ENCODE data around the gene MTMR12. TPM values are rescaled to one million over a fixed set of nuclear protein-coding genes. Genes with fewer than 3 reads are reported as not detected.

MTMR12 gene
- total RNA-seq, 2 donors from 2014 or later = 22.1 to 23.5 TPM

- Mint-ChIP-seq H3K4me3 (no peak overlapping the region), H3K27me3 (ENCODE audit: low read depth) (no peaks in the 10 kb centered on the region), H3K9me3 (no peaks in the 10 kb centered on the region), H3K27ac (no peak overlapping the region), H3K36me3 (ENCODE audit: insufficient read depth in 2 of 2) (peaks cover 4 to 14% of the 10 kb centered on the region in 2 donors), H3K4me1 (ENCODE audit: low read depth) (no peaks in the 10 kb centered on the region)
- ATAC-seq (replicated peaks in 1 of 2) (no peak), DNase-seq (no peak)
Observed at GRCh38 chr5:32254881-32255539, 57.7 kb downstream of the MTMR12 start.

- ATAC-seq (replicated peaks in 1 of 2) (no peak), DNase-seq (no peak)
- no peak overlapping the region for H3K4me3 Mint-ChIP-seq
- no peaks in the 10 kb centered on the region for H3K9me3 Mint-ChIP-seq
- no peaks in the 10 kb centered on the region for H3K4me1 Mint-ChIP-seq (ENCODE audit: low read depth)
- H3K27me3 Mint-ChIP-seq (ENCODE audit: low read depth) = no peaks in the 10 kb centered on the region
- peaks cover 7 to 25% of the 10 kb centered on the region in 2 donors for H3K36me3 Mint-ChIP-seq (ENCODE audit: insufficient read depth in 2 of 2)
- no peak overlapping the region for H3K27ac Mint-ChIP-seq
Observed at GRCh38 chr5:32251871-32252458, 60.8 kb downstream of the MTMR12 start.

- peaks cover 7 to 33% of the 10 kb centered on the region in 2 donors for H3K36me3 Mint-ChIP-seq (ENCODE audit: insufficient read depth in 2 of 2)
- ATAC-seq (replicated peaks in 1 of 2) (no peak), DNase-seq (no peak)
- H3K27ac Mint-ChIP-seq = peak overlapping the region; percentile 20
- no peaks in the 10 kb centered on the region for H3K9me3 Mint-ChIP-seq
- H3K27me3 Mint-ChIP-seq (ENCODE audit: low read depth) = no peaks in the 10 kb centered on the region
- H3K4me1 Mint-ChIP-seq (ENCODE audit: low read depth) = no peaks in the 10 kb centered on the region
- H3K4me3 Mint-ChIP-seq = no peak overlapping the region
Observed at GRCh38 chr5:32249668-32250067, 63.1 kb downstream of the MTMR12 start.

- Mint-ChIP-seq H3K27me3 (ENCODE audit: low read depth) (no peaks in the 10 kb centered on the region), H3K9me3 (no peaks in the 10 kb centered on the region), H3K4me3 (no peak overlapping the region), H3K36me3 (ENCODE audit: insufficient read depth in 2 of 2) (peaks cover 5 to 38% of the 10 kb centered on the region in 2 donors), H3K4me1 (ENCODE audit: low read depth) (no peaks in the 10 kb centered on the region), H3K27ac (no peak overlapping the region)
- ATAC-seq (replicated peaks in 1 of 2) (no peak), DNase-seq (no peak)
Observed at GRCh38 chr5:32245742-32246141, 67.0 kb downstream of the MTMR12 start.

- Mint-ChIP-seq H3K36me3 (ENCODE audit: insufficient read depth in 2 of 2) (peaks cover 5 to 32% of the 10 kb centered on the region in 2 donors), H3K9me3 (no peaks in the 10 kb centered on the region), H3K27me3 (ENCODE audit: low read depth) (no peaks in the 10 kb centered on the region), H3K27ac (no peak overlapping the region), H3K4me1 (ENCODE audit: low read depth) (no peaks in the 10 kb centered on the region), H3K4me3 (no peak overlapping the region)
- no peak for ATAC-seq (replicated peaks in 1 of 2)
- DNase-seq = no peak
Observed at GRCh38 chr5:32244017-32244416, 68.7 kb downstream of the MTMR12 start.

- DNase-seq = no peak
- Mint-ChIP-seq H3K4me3 (no peak overlapping the region), H3K27ac (no peak overlapping the region), H3K27me3 (ENCODE audit: low read depth) (no peaks in the 10 kb centered on the region), H3K36me3 (ENCODE audit: insufficient read depth in 2 of 2) (peaks cover 1 to 14% of the 10 kb centered on the region in 2 donors), H3K4me1 (ENCODE audit: low read depth) (no peaks in the 10 kb centered on the region), H3K9me3 (no peaks in the 10 kb centered on the region)
- no peak for ATAC-seq (replicated peaks in 1 of 2)
Observed at GRCh38 chr5:32241034-32241783, 71.5 kb downstream of the MTMR12 start.

- DNase-seq (no peak), ATAC-seq (replicated peaks in 1 of 2) (no peak)
- Mint-ChIP-seq H3K27ac (no peak overlapping the region), H3K36me3 (ENCODE audit: insufficient read depth in 2 of 2) (peaks cover 1 to 16% of the 10 kb centered on the region in 2 donors), H3K4me3 (no peak overlapping the region), H3K27me3 (ENCODE audit: low read depth) (no peaks in the 10 kb centered on the region), H3K9me3 (no peaks in the 10 kb centered on the region), H3K4me1 (ENCODE audit: low read depth) (no peaks in the 10 kb centered on the region)
Observed at GRCh38 chr5:32239385-32239784, 73.4 kb downstream of the MTMR12 start.

- no peak for ATAC-seq (replicated peaks in 1 of 2)
- no peak for DNase-seq
- Mint-ChIP-seq H3K36me3 (ENCODE audit: insufficient read depth in 2 of 2) (peaks cover 5 to 12% of the 10 kb centered on the region in 2 donors), H3K27me3 (ENCODE audit: low read depth) (no peaks in the 10 kb centered on the region), H3K4me1 (ENCODE audit: low read depth) (peaks cover 13% of the 10 kb centered on the region), H3K9me3 (no peaks in the 10 kb centered on the region), H3K4me3 (no peak overlapping the region), H3K27ac (no peak overlapping the region)
Observed at GRCh38 chr5:32233696-32234447, 78.9 kb downstream of the MTMR12 start.

- no peak for DNase-seq
- no peak for ATAC-seq (replicated peaks in 1 of 2)
- H3K4me3 Mint-ChIP-seq = no peak overlapping the region
- H3K9me3 Mint-ChIP-seq = no peaks in the 10 kb centered on the region
- peaks cover 17% of the 10 kb centered on the region for H3K4me1 Mint-ChIP-seq (ENCODE audit: low read depth)
- H3K27me3 Mint-ChIP-seq (ENCODE audit: low read depth) = no peaks in the 10 kb centered on the region
- H3K27ac Mint-ChIP-seq = no peak overlapping the region
- H3K36me3 Mint-ChIP-seq (ENCODE audit: insufficient read depth in 2 of 2) = peaks cover 5 to 15% of the 10 kb centered on the region in 2 donors
Observed at GRCh38 chr5:32233220-32233695, 79.5 kb downstream of the MTMR12 start.

GRCh38 chr5:32232441-32233219 lies 80.1 kb downstream of the MTMR12 start:
- Mint-ChIP-seq H3K9me3 (no peaks in the 10 kb centered on the region), H3K4me1 (ENCODE audit: low read depth) (peaks cover 17% of the 10 kb centered on the region), H3K27ac (peak overlapping the region; percentile 81), H3K36me3 (ENCODE audit: insufficient read depth in 2 of 2) (peaks cover 5 to 15% of the 10 kb centered on the region in 2 donors), H3K4me3 (no peak overlapping the region), H3K27me3 (ENCODE audit: low read depth) (no peaks in the 10 kb centered on the region)
- DNase-seq (peak; percentile 79 to 84), ATAC-seq (replicated peaks in 1 of 2) (peak; percentile 92 to 93)

- no peak overlapping the region for H3K4me3 Mint-ChIP-seq
- peaks cover 17% of the 10 kb centered on the region for H3K4me1 Mint-ChIP-seq (ENCODE audit: low read depth)
- H3K27me3 Mint-ChIP-seq (ENCODE audit: low read depth) = no peaks in the 10 kb centered on the region
- H3K27ac Mint-ChIP-seq = no peak overlapping the region
- no peaks in the 10 kb centered on the region for H3K9me3 Mint-ChIP-seq
- DNase-seq (no peak), ATAC-seq (replicated peaks in 1 of 2) (peak; percentile 8)
- H3K36me3 Mint-ChIP-seq (ENCODE audit: insufficient read depth in 2 of 2) = peaks cover 5 to 15% of the 10 kb centered on the region in 2 donors
Observed at GRCh38 chr5:32231929-32232328, 80.8 kb downstream of the MTMR12 start.

GRCh38 chr5:32231241-32231640 lies 81.5 kb downstream of the MTMR12 start:
- no peak overlapping the region for H3K4me3 Mint-ChIP-seq
- no peaks in the 10 kb centered on the region for H3K9me3 Mint-ChIP-seq
- no peak for ATAC-seq (replicated peaks in 1 of 2)
- no peaks in the 10 kb centered on the region for H3K27me3 Mint-ChIP-seq (ENCODE audit: low read depth)
- H3K27ac Mint-ChIP-seq = no peak overlapping the region
- DNase-seq = no peak
- peaks cover 4 to 11% of the 10 kb centered on the region in 2 donors for H3K36me3 Mint-ChIP-seq (ENCODE audit: insufficient read depth in 2 of 2)
- H3K4me1 Mint-ChIP-seq (ENCODE audit: low read depth) = peaks cover 17% of the 10 kb centered on the region
